Panc1 (cell line): ENCODE measurements around the gene KDM4B. TPM values are rescaled to one million over a fixed set of nuclear protein-coding genes. Genes with fewer than 3 reads are reported as not detected.
A peak's percentile ranks its signal among the peaks of the same experiment; 100 is the strongest.
"Not testable (repeated sequence)": the region's sequence is repeated elsewhere in the genome, so short reads cannot be mapped to it uniquely, and the experiment has no call there.

Experiments used
- ATAC-seq: fragments of 200-7000 bp; cut with Tn5 transposase; 2 replicates; pipeline ENCODE4 v1.9.1; 2020; ENCODE audit warnings: mild to moderate bottlenecking, moderate library complexity
- BruUV-seq: library from RNA; stranded (reverse); fragments of 400-500 nt; replicated peaks from 2 replicates; lab custom pipeline; 2021; lab: Mats Ljungman, UMichigan
- CTCF ChIA-PET: fragments of 300-600 bp; sonication (Branson Sonifier 250); formaldehyde crosslinking; loops from one replicate; lab custom pipeline; 2022; ENCODE audit warnings: antibody characterized with exemption; lab: Charles Lee
- POLR2A ChIA-PET: fragments of 300-600 bp; sonication (Branson Sonifier 250); formaldehyde crosslinking; loops from one replicate; lab custom pipeline; 2022; ENCODE audit warnings: antibody characterized with exemption; lab: Charles Lee
- DNase-seq: peaks from one replicate; pipeline ENCODE4 v3.0.0-alpha.2; 2010; ENCODE audit warnings: low read depth, low spot score
- H3K27ac ChIP-seq: 2 replicates; pipeline ENCODE4 v1.5.1; 2011; ENCODE audit warnings: mild to moderate bottlenecking, low read length, inconsistent platforms
- H3K27me3 ChIP-seq: fragments of 200-500 bp; sonication (Bioruptor generic); 2 replicates; pipeline ENCODE4 v1.6.0; 2014; ENCODE audit warnings: low read length, inconsistent platforms; ENCODE audit not compliant: control insufficient read depth, insufficient read depth
- H3K36me3 ChIP-seq: fragments of 200-500 bp; sonication (Bioruptor generic); 2 replicates; pipeline ENCODE4 v1.5.1; 2014; ENCODE audit warnings: inconsistent platforms, mild to moderate bottlenecking, low read length, moderate library complexity; ENCODE audit not compliant: control insufficient read depth, insufficient read depth
- H3K4me1 ChIP-seq: 2 replicates; pipeline ENCODE4 v1.5.1; 2011; ENCODE audit warnings: inconsistent platforms, mild to moderate bottlenecking, low read length, moderate library complexity; ENCODE audit not compliant: control insufficient read depth, insufficient read depth
- H3K4me3 ChIP-seq, 2 experiments: 2 replicates each; pipeline ENCODE4 v1.5.1; 2011 to 2012; ENCODE audit warnings: low read depth in 2 of 2, low read length in 2 of 2, mild to moderate bottlenecking in 2 of 2, inconsistent platforms in 1 of 2, moderate library complexity in 1 of 2
- H3K9me3 ChIP-seq: fragments of 200-500 bp; sonication (Bioruptor generic); 2 replicates; pipeline ENCODE4 v1.5.1; 2014; ENCODE audit warnings: low read depth, mild to moderate bottlenecking, inconsistent platforms, low read length, moderate library complexity; ENCODE audit not compliant: control insufficient read depth, insufficient read depth
- POLR2AphosphoS5 ChIP-seq: IDR thresholded peaks from 2 replicates; pipeline ENCODE4 v1.6.1; 2012; ENCODE audit warnings: mild to moderate bottlenecking, low read depth, low read length, moderate library complexity
- SIN3A ChIP-seq: IDR thresholded peaks from 2 replicates; pipeline ENCODE4 v1.6.1; 2012; ENCODE audit warnings: low read depth, mild to moderate bottlenecking, low read length, moderate library complexity, borderline replicate concordance; ENCODE audit not compliant: insufficient read depth
- TCF7L2 ChIP-seq: IDR thresholded peaks from 2 replicates; pipeline ENCODE4 v1.6.1; 2011; ENCODE audit warnings: mild to moderate bottlenecking, low read depth, low read length, inconsistent platforms
- in situ Hi-C: cut with HindIII; loops from 2 replicates; pipeline ENCODE4 v1.10.0; 2016; ENCODE audit warnings: low sequenced_read_pairs, low pct_unique_long_range_greater_than_20kb
- intact Hi-C: fragments of 100-400 bp; cut with micrococcal nuclease; formaldehyde crosslinking; loops from one replicate; pipeline ENCODE4 v1.10.0; 2022; ENCODE audit not compliant: unreplicated experiment
- total RNA-seq: library from RNA; stranded (reverse); gene quantifications from one replicate; pipeline ENCODE4 v1.2.1, GENCODE V29; 2021; ENCODE audit not compliant: unreplicated experiment
- TF ChIP-seq, protein P1 (sequence below): fragments of 450-650 bp; IDR thresholded peaks from 2 replicates; pipeline ENCODE4 v1.5.1; 2017; ENCODE audit warnings: mild to moderate bottlenecking
- TF ChIP-seq, protein P2 (sequence below), 2 experiments: IDR thresholded peaks; 2 replicates each; pipeline ENCODE4 v1.6.1; 2011 to 2012; ENCODE audit warnings: low read depth in 2 of 2, control low read depth in 1 of 2, low read length in 1 of 2, mild to moderate bottlenecking in 1 of 2, moderate library complexity in 1 of 2; ENCODE audit not compliant: insufficient read depth in 1 of 2

Gene KDM4B
- total RNA-seq, 1 experiment from 2014 or later, result 18.4 TPM

DNA sequence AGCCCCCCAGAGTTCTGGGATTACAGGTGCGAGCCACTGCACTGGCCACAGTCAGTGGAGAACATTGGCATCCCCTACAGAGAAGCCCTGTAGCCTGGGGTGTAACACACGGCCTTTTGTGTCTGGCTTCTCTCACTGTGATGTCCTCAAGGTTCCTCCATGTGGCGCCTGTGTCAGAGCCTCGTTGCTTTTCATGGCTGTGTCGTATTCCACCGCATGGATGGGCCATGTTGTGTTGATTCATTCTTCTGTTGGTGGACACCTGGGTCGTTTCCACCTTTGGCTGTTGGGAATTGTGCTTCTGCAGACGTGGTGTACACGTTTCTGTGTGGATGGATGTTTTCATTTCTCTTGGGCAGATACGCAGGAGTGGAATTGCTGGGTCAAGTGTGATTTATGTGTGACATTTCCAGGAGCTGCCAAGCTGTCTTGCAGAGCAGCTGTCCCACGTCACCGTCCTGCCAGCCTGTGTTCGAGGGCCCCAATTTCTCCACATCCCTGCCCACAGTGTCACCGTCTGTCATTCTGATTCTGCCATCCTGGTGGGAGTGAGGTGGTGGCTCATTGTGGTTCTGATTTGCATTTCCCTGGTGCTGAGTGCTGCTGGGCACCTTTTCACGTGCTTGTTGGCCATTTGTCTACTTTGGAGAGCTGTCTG lies 59.4 kb downstream of the KDM4B start:
- intact Hi-C loops, result no loop called here
- POLR2A ChIA-PET, result no interaction called here

DNA sequence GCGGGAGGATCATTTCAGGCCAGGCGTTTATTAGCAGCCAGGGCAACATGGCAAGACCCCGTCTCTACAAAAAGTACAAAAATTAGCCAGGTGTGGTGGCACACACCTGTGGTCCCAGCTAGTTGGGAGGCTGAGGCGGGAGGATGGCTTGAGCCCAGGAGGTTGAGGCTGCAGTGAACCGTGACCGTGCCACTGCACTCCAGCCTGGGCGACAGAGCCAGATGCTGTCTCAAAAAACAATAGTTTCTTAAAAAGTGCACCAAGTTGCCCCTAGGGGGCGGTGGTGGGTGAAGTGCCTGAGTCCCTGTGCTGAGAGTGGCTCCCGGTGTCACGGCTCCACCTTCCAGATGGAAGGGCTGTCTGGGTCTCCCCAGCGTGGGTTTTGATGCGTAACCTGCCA lies 60.7 kb downstream of the KDM4B start:
- peak; percentile 66 for ATAC-seq
- BruUV-seq, H3K4me3 ChIP-seq, H3K27ac ChIP-seq, H3K9me3 ChIP-seq, POLR2A ChIA-PET, H3K36me3 ChIP-seq, intact Hi-C loops, H3K4me1 ChIP-seq, DNase-seq, H3K27me3 ChIP-seq, in situ Hi-C loops: not testable (repeated sequence)
- TF ChIP-seq, protein P1, sequence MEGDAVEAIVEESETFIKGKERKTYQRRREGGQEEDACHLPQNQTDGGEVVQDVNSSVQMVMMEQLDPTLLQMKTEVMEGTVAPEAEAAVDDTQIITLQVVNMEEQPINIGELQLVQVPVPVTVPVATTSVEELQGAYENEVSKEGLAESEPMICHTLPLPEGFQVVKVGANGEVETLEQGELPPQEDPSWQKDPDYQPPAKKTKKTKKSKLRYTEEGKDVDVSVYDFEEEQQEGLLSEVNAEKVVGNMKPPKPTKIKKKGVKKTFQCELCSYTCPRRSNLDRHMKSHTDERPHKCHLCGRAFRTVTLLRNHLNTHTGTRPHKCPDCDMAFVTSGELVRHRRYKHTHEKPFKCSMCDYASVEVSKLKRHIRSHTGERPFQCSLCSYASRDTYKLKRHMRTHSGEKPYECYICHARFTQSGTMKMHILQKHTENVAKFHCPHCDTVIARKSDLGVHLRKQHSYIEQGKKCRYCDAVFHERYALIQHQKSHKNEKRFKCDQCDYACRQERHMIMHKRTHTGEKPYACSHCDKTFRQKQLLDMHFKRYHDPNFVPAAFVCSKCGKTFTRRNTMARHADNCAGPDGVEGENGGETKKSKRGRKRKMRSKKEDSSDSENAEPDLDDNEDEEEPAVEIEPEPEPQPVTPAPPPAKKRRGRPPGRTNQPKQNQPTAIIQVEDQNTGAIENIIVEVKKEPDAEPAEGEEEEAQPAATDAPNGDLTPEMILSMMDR, result peak; percentile 85
- CTCF ChIA-PET, result interaction anchor here (1.0 kb wide), 1 partner anchor 219 kb away, joined by 3 read pairs; no protein-coding TSS in a partner anchor

More for the DNA sequence above, 59.4 kb downstream of the KDM4B start:
- no peak for DNase-seq
- Histone ChIP-seq H3K27me3 (no peaks in the 10 kb centered on the region), H3K4me3 (no peak overlapping the region), H3K4me1 (no peaks in the 10 kb centered on the region), H3K27ac (no peak overlapping the region), H3K36me3 (no peaks in the 10 kb centered on the region), H3K9me3 (no peaks in the 10 kb centered on the region)
- BruUV-seq, result no TSS peak
- in situ Hi-C loops, result no loop called here
- ATAC-seq, result no peak
- CTCF ChIA-PET, result no interaction called here
- TF ChIP-seq TCF7L2, result no peak
- TF ChIP-seq, protein P1, result no peak
- no peak for TF ChIP-seq SIN3A
- TF ChIP-seq, protein P2, sequence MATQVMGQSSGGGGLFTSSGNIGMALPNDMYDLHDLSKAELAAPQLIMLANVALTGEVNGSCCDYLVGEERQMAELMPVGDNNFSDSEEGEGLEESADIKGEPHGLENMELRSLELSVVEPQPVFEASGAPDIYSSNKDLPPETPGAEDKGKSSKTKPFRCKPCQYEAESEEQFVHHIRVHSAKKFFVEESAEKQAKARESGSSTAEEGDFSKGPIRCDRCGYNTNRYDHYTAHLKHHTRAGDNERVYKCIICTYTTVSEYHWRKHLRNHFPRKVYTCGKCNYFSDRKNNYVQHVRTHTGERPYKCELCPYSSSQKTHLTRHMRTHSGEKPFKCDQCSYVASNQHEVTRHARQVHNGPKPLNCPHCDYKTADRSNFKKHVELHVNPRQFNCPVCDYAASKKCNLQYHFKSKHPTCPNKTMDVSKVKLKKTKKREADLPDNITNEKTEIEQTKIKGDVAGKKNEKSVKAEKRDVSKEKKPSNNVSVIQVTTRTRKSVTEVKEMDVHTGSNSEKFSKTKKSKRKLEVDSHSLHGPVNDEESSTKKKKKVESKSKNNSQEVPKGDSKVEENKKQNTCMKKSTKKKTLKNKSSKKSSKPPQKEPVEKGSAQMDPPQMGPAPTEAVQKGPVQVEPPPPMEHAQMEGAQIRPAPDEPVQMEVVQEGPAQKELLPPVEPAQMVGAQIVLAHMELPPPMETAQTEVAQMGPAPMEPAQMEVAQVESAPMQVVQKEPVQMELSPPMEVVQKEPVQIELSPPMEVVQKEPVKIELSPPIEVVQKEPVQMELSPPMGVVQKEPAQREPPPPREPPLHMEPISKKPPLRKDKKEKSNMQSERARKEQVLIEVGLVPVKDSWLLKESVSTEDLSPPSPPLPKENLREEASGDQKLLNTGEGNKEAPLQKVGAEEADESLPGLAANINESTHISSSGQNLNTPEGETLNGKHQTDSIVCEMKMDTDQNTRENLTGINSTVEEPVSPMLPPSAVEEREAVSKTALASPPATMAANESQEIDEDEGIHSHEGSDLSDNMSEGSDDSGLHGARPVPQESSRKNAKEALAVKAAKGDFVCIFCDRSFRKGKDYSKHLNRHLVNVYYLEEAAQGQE (IDR thresholded peaks at IDR 0.05; ENCODE audit: insufficient read depth in 1 of 2, low read depth in 2 of 2, low read length in 1 of 2), result no peak
- no peak for TF ChIP-seq POLR2AphosphoS5
